Measurements from ENCODE around the gene CUZD1. TPM values are rescaled to one million over a fixed set of nuclear protein-coding genes. Genes with fewer than 3 reads are reported as not detected.

Gene CUZD1
- total and polyA plus RNA-seq, 9 of the 15 experiments (the other 6 are each of a cell fraction or from before 2014, with no cell fraction given), result 0.51 to 1.7 (median 1.1) TPM

- no peaks in the 10 kb centered on the region for H4K20me1 ChIP-seq (replicated peaks; ENCODE audit: control insufficient read depth, insufficient read depth, low read length)
- no peaks in the 10 kb centered on the region; a peak in 1 of 5 replicates for H3K4me1 ChIP-seq (replicated peaks in 1 of 2; ENCODE audit: control insufficient read depth in 2 of 2, insufficient read depth in 2 of 2, low read length in 2 of 2)
- H3K9ac ChIP-seq (ENCODE audit: insufficient read depth in 1 of 2, low read depth in 2 of 2, low read length in 2 of 2), result no peak overlapping the region
- H3K4me3 ChIP-seq, result no peak overlapping the region
- ChIA-PET POLR2A (interaction anchor here (0.5 kb wide), 1 partner anchor 64 kb away, joined by 3 read pairs; no protein-coding TSS in a partner anchor), CTCF (ENCODE audit: low intra/inter-chr PET ratio) (no interaction called here)
- no peak for DNase-seq (ENCODE audit: extremely low read depth in 1 of 4, low spot score in 3 of 4)
- no TSS peak for BruUV-seq (replicated peaks)
- H3K27me3 ChIP-seq (ENCODE audit: control insufficient read depth in 2 of 2, insufficient read depth in 2 of 2, low read length in 2 of 2), result no peaks in the 10 kb centered on the region
- in situ Hi-C loops (cut with MboI), result no loop called here
- H3K27ac ChIP-seq (ENCODE audit: extremely low read depth, low read depth, low read length), result no peak overlapping the region
- H3K36me3 ChIP-seq (ENCODE audit: control insufficient read depth, insufficient read depth, low read length), result peaks cover 49% of the 10 kb centered on the region; the same call in 2 of the 3 replicates
- no peaks in the 10 kb centered on the region for H3K79me2 ChIP-seq (ENCODE audit: control insufficient read depth, insufficient read depth, low read length)
- TF ChIP-seq CHD2 (IDR thresholded peaks at IDR 0.05; ENCODE audit: low read depth, low read length), result no peak
- TF ChIP-seq GATA2 (CRISPR knock-in tag; IDR thresholded peaks at IDR 0.05), result no peak
- TF ChIP-seq ZNF408 (CRISPR knock-in tag; IDR thresholded peaks at IDR 0.05; ENCODE audit: low read depth), result no peak
- TF ChIP-seq ZNF77 (CRISPR knock-in tag; IDR thresholded peaks at IDR 0.05), result no peak
- TF ChIP-seq, protein P1, sequence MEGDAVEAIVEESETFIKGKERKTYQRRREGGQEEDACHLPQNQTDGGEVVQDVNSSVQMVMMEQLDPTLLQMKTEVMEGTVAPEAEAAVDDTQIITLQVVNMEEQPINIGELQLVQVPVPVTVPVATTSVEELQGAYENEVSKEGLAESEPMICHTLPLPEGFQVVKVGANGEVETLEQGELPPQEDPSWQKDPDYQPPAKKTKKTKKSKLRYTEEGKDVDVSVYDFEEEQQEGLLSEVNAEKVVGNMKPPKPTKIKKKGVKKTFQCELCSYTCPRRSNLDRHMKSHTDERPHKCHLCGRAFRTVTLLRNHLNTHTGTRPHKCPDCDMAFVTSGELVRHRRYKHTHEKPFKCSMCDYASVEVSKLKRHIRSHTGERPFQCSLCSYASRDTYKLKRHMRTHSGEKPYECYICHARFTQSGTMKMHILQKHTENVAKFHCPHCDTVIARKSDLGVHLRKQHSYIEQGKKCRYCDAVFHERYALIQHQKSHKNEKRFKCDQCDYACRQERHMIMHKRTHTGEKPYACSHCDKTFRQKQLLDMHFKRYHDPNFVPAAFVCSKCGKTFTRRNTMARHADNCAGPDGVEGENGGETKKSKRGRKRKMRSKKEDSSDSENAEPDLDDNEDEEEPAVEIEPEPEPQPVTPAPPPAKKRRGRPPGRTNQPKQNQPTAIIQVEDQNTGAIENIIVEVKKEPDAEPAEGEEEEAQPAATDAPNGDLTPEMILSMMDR (IDR thresholded peaks at IDR 0.05 in 2 of 3, conservative IDR thresholded peaks at IDR 0.05 in 1 of 3; ENCODE audit: insufficient read depth in 2 of 3, low read depth in 1 of 3, low read length in 3 of 3), result no peak
- TF ChIP-seq, protein P2, sequence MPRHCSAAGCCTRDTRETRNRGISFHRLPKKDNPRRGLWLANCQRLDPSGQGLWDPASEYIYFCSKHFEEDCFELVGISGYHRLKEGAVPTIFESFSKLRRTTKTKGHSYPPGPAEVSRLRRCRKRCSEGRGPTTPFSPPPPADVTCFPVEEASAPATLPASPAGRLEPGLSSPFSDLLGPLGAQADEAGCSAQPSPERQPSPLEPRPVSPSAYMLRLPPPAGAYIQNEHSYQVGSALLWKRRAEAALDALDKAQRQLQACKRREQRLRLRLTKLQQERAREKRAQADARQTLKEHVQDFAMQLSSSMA (CRISPR knock-in tag; IDR thresholded peaks at IDR 0.05), result no peak
- no peak for TF ChIP-seq MED1 (CRISPR knock-in tag; IDR thresholded peaks at IDR 0.05; ENCODE audit: borderline replicate concordance)
- no peak for TF ChIP-seq TCF7 (IDR thresholded peaks at IDR 0.05; ENCODE audit: borderline replicate concordance)
- no peak for TF ChIP-seq CAMTA2 (CRISPR knock-in tag; conservative IDR thresholded peaks at IDR 0.05)
- no peak for TF ChIP-seq ZNF592 (IDR thresholded peaks at IDR 0.05)
- TF ChIP-seq NBN (IDR thresholded peaks at IDR 0.05; ENCODE audit: low read depth), result no peak
- no peak for TF ChIP-seq ZNF165 (CRISPR knock-in tag; IDR thresholded peaks at IDR 0.05; ENCODE audit: borderline replicate concordance)
- H2AFZ ChIP-seq (ENCODE audit: low read depth, low read length), result no peak overlapping the region
- no peak for ATAC-seq
- no peak overlapping the region for H3K4me2 ChIP-seq (ENCODE audit: insufficient read depth, low read length)
- 74% methylated on average over 5 of the region's 5 CpGs for WGBS (ENCODE audit: insufficient coverage, low coverage, missing lambda C conversion rate)
- FAIRE-seq, result no peak
- H3K9me1 ChIP-seq (ENCODE audit: control insufficient read depth, insufficient read depth, low read length), result no peaks in the 10 kb centered on the region
- no peaks in the 10 kb centered on the region for H3K9me3 ChIP-seq (replicated peaks; ENCODE audit: control insufficient read depth, insufficient read depth, low read depth, low read length)
- intact Hi-C loops (cut with micrococcal nuclease), result no loop called here
Measured at GRCh38 chr10:122850705-122851640, 5.3 kb upstream of the CUZD1 start.
